Measurements from ENCODE around the gene TSPYL4.

DNA sequence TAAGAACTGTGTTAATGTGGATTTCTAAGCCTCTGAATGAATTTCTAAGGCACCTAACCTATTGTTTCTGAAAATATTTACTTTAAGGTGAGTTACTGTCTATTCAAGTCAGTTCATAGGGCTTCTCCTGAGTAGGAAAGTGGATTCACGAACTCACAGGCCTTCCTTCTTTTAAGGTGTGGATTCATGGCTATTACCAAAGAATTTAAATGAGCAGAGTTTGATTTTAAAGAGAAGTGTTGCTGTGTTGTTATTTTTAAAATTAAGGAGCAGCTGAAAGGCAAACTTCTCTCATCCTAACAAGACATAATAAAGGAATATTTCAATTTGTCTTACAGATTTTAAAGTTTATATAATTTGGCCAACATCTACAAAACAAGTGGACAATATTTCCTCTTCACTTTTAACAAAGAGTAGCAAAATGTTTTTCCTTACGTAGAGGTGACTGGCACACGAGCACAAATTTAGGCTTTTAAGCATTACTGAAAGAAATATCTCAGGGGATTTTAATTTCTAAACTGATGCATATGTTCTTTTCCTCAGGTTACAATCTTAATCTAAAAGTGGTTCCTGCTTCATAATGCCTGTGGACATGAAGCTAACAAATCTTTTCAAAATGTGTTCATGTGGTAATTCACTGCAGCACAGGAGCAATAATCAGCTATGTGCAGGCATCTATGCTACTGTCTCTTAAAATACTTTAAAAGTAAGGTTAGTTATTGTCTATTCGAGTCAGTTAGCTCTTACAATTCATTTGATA is 602 bp upstream of the TSPYL4 start:
- TF ChIP-seq, protein P1, sequence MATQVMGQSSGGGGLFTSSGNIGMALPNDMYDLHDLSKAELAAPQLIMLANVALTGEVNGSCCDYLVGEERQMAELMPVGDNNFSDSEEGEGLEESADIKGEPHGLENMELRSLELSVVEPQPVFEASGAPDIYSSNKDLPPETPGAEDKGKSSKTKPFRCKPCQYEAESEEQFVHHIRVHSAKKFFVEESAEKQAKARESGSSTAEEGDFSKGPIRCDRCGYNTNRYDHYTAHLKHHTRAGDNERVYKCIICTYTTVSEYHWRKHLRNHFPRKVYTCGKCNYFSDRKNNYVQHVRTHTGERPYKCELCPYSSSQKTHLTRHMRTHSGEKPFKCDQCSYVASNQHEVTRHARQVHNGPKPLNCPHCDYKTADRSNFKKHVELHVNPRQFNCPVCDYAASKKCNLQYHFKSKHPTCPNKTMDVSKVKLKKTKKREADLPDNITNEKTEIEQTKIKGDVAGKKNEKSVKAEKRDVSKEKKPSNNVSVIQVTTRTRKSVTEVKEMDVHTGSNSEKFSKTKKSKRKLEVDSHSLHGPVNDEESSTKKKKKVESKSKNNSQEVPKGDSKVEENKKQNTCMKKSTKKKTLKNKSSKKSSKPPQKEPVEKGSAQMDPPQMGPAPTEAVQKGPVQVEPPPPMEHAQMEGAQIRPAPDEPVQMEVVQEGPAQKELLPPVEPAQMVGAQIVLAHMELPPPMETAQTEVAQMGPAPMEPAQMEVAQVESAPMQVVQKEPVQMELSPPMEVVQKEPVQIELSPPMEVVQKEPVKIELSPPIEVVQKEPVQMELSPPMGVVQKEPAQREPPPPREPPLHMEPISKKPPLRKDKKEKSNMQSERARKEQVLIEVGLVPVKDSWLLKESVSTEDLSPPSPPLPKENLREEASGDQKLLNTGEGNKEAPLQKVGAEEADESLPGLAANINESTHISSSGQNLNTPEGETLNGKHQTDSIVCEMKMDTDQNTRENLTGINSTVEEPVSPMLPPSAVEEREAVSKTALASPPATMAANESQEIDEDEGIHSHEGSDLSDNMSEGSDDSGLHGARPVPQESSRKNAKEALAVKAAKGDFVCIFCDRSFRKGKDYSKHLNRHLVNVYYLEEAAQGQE (IDR thresholded peaks at IDR 0.05; ENCODE audit: insufficient replicate concordance, low read depth) = no peak
- TF ChIP-seq, protein P2, sequence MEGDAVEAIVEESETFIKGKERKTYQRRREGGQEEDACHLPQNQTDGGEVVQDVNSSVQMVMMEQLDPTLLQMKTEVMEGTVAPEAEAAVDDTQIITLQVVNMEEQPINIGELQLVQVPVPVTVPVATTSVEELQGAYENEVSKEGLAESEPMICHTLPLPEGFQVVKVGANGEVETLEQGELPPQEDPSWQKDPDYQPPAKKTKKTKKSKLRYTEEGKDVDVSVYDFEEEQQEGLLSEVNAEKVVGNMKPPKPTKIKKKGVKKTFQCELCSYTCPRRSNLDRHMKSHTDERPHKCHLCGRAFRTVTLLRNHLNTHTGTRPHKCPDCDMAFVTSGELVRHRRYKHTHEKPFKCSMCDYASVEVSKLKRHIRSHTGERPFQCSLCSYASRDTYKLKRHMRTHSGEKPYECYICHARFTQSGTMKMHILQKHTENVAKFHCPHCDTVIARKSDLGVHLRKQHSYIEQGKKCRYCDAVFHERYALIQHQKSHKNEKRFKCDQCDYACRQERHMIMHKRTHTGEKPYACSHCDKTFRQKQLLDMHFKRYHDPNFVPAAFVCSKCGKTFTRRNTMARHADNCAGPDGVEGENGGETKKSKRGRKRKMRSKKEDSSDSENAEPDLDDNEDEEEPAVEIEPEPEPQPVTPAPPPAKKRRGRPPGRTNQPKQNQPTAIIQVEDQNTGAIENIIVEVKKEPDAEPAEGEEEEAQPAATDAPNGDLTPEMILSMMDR (IDR thresholded peaks at IDR 0.05; ENCODE audit: insufficient read depth, low read length) = no peak

Data from HL-60 (cell line).